Urinary bladder (tissue), 4 donors: Measurements from ENCODE around the gene SSMEM1. TPM values are rescaled to one million over a fixed set of nuclear protein-coding genes. Genes with fewer than 3 reads are reported as not detected.
"Not testable (repeated sequence)": the region's sequence is repeated elsewhere in the genome, so short reads cannot be mapped to it uniquely, and the experiment has no call there.

Experiments
- DNase-seq: peaks from one replicate; pipeline ENCODE4 v3.0.0-alpha.2; 2015; ENCODE audit errors: extremely low spot score
- H3K27ac ChIP-seq: one replicate; pipeline ENCODE4 v1.5.1; 2013; ENCODE audit warnings: low read depth, mild to moderate bottlenecking, moderate library complexity
- H3K36me3 ChIP-seq: one replicate; pipeline ENCODE4 v1.6.1; 2013; ENCODE audit warnings: mild to moderate bottlenecking, moderate library complexity; ENCODE audit not compliant: insufficient read depth
- H3K4me1 ChIP-seq: one replicate; pipeline ENCODE4 v1.6.1; 2013; ENCODE audit warnings: mild to moderate bottlenecking, moderate library complexity; ENCODE audit not compliant: insufficient read depth
- H3K4me3 ChIP-seq: one replicate; pipeline ENCODE4 v1.5.1; 2013; ENCODE audit warnings: low read depth, low read length
- WGBS: extraction: QIAGEN DNeasy Blood & Tissue Kit; methylation state at CpG from one replicate; pipeline ENCODE4 v1.1.7; 2013; 5-methylcytosine and 5-hydroxymethylcytosine counted together
- polyA plus RNA-seq: library from polyadenylated mRNA; stranded (reverse); fragments of 200-250 nt; gene quantifications from one replicate; pipeline ENCODE4 v1.2.3, GENCODE V29; 2013
- total RNA-seq: library from RNA; depleted of rRNA; stranded (reverse); fragments of >200 nt; gene quantifications from one replicate; pipeline ENCODE4 v1.2.3, GENCODE V29; 2014
- donor health status: healthy with polysubstance abuse.
- donor health status: healthy.

The SSMEM1 gene
- total RNA-seq: not detected
- not detected for polyA plus RNA-seq

GRCh38 chr7:130207642-130208041 is at the start of gene SSMEM1:
Gene SSMEM1 (plus strand): TSS chr7:130207860. CDS start chr7:130207911, 51 bp downstream.
- no peaks in the 10 kb centered on the region for H3K4me1 ChIP-seq
- no peak for DNase-seq
- H3K4me3 ChIP-seq: no peak within 1 kb of the TSS
- no peak within 1 kb of the TSS for H3K27ac ChIP-seq
- H3K36me3 ChIP-seq: no peaks in the 10 kb centered on the region

DNA sequence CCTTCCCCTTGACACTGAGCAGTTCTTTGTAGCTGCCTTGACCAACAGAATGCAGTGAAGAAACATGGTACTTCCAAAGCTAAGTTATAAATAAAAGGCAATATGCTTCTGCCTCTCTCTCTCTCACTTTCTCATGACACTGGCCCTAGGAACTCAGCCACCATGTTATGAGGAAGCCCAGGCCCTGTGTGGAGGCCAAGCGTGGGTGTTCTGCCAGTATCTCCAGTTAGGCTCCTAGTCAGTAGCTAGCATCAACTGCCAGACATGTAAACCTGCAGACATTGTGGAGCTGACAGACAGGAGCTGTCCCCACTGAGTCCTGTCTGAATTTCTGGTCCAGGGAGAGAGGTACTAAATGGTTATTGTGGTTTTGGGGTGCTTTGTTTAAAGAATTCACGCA is 47.6 kb upstream of the SSMEM1 start:
- Histone ChIP-seq H3K4me1 (no peaks in the 10 kb centered on the region), H3K27ac (no peak overlapping the region), H3K4me3 (no peak overlapping the region), H3K36me3 (no peaks in the 10 kb centered on the region)
- WGBS: 97% methylated on average over 2 of the region's 2 CpGs
- no peak for DNase-seq

DNA sequence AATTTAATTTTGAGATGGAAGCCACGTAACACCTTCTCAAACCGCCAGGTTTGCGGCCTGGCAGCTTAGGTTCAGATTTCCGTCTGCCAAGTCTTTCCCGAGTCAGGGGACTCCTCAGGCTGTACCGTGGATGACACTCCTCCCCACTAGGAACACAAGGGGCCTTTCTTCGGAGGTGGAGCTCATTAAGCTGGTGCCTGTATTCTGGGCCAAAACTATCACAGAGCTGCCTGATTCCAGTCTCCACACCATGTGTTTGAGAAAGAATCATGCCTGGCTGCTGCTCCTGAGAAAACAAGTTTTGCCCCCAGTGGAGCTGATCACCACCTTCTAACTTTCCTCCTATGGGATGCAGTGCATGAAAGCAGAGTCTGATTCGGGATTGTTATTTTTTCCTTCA is 47.2 kb upstream of the SSMEM1 start:
- Histone ChIP-seq H3K36me3 (no peaks in the 10 kb centered on the region), H3K27ac (no peak overlapping the region), H3K4me1 (no peaks in the 10 kb centered on the region), H3K4me3 (no peak overlapping the region)
- DNase-seq: no peak
- 95% methylated on average over 8 of the region's 8 CpGs for WGBS

- 92% methylated on average over 5 of the region's 5 CpGs for WGBS
- H3K4me3 ChIP-seq: no peak overlapping the region
- H3K4me1 ChIP-seq: no peaks in the 10 kb centered on the region
- H3K36me3 ChIP-seq: no peaks in the 10 kb centered on the region
- DNase-seq: no peak
- no peak overlapping the region for H3K27ac ChIP-seq
Observed at GRCh38 chr7:130162196-130162595, 45.5 kb upstream of the SSMEM1 start.

DNA sequence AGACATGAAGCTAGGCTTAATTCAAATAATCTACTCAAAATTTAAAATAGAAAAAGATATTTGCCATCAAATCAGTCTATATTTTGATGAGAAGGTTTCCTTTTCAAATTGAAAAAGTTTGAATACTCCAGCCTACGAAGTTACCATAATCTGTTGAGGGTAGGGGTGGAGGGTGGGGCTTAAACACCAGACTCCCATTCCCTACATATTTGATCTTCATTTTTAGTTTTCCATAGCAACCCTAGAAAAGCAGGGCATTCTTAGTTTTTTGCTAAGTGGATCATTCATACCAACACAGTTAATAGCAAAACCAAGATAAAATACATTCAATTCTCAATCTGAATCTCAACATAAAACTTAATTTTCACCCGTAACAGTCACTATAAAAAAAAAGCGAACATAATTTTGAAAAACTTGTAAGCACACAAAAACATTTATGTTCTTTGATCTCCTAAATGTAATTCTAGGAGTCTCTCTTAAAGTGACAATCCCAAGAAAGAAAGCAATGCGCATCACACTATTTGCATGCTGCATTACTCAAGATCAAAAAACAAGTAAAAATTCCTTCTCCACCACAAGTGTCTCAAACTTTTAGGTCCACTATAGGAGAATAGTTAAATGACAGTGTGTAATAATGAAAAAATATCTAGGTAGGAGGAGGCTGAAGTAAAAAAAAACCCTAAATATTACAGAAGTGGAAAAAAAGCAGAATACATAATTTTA is 33.3 kb upstream of the SSMEM1 start:
- H3K27ac ChIP-seq: no peak overlapping the region
- no peak for DNase-seq
- H3K4me3 ChIP-seq: no peak overlapping the region
- 94% methylated on average over 4 of the region's 4 CpGs for WGBS
- H3K4me1 ChIP-seq: no peaks in the 10 kb centered on the region
- peaks cover 2% of the 10 kb centered on the region for H3K36me3 ChIP-seq

DNA sequence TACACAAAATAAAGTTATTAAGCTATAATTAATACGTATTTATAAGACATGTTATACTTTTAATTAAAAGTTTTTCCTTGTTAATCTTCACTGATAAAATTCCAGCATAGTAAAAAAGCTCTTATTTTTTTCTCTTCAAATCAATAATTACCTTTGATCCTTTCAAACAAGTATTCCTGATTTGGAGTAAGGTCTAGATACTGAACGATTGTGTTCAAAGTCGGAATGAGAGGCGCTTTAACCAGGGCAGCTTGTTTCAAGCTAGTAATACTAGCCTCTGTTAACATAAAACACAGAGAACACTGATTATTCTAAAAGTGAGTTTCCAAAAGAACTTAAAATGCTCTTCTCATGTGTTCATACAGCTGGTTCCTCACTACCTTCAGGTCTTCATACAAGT is 29.4 kb upstream of the SSMEM1 start:
- no peak for DNase-seq
- H3K27ac ChIP-seq: no peak overlapping the region
- no peaks in the 10 kb centered on the region for H3K36me3 ChIP-seq
- H3K4me3 ChIP-seq: no peak overlapping the region
- no peaks in the 10 kb centered on the region for H3K4me1 ChIP-seq
- 92% methylated on average over 4 of the region's 4 CpGs for WGBS

DNA sequence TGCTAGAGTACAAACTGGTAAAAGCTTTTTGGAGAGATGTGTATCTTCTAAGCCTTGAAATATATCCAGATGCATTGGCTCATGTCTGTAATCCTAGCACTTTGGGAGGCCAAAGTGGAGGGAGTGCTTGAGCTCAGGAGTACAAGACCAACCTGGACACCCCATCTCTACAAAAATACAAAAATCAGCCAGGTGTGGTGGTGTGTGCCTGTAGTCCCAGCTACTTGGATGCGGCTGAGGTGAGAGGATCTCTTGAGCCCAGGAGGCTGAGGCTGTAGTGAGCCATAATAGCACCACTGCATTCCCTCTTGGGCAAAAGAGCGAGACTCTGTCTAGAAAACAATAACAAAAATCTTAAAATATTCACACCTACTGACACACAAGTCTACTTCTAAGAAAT is 28.0 kb upstream of the SSMEM1 start:
- Histone ChIP-seq H3K27ac (no peak overlapping the region), H3K4me3 (no peak overlapping the region), H3K4me1 (no peaks in the 10 kb centered on the region), H3K36me3 (no peaks in the 10 kb centered on the region)
- WGBS: 96% methylated on average over 2 of the region's 2 CpGs
- no peak for DNase-seq

DNA sequence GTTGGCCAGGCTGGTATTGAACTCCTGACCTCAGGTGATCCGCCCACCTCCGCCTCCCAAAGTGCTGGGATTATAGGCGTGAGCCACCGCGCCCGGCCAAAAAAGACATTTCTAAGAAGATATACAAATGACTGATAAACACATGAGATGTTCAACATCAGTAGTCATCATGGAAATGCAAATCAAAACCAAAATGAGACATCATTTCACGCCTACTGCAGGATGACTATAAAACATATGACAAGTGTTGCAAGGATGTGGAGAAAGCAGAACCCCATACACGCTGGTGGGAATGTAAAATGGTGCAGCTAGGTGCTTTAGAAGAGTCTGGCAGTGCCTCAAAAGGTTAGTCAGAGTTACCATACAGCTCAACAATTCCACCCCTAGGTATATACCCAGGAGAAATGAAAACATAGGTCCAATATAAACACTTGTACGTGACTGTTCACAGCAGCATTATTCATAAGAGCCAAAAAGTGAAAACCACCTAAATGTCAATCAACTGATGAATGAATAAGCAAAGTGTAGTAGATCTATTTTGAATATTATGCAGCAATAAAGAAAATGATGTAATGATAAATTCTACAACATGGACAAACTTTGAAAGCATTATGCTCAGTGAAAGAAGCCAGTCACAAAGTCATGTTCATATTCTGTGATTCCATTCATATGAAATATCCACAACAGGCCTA is 26.9 kb upstream of the SSMEM1 start:
- DNase-seq: no peak
- Histone ChIP-seq H3K4me3 (no peak overlapping the region), H3K36me3 (no peaks in the 10 kb centered on the region), H3K27ac (no peak overlapping the region), H3K4me1 (no peaks in the 10 kb centered on the region)
- 95% methylated on average over 9 of the region's 9 CpGs for WGBS

DNA sequence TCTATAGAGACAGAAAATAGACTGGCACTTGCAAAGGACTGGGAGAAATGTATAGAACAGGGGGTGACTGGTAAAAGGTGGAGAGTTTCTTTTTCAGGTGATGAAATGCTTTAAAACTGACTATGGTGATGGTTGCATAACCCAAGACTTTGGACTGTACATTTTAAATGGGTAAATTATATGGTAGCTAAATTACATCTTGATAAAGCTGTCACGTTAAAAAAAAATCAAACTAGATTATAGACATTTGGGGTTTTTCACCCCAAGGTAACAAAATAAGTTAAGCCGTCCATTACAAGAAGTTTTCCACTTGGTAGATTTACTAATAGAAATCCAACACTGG is 26.4 kb upstream of the SSMEM1 start:
- WGBS: 94% methylated on average over 2 of the region's 2 CpGs

DNA sequence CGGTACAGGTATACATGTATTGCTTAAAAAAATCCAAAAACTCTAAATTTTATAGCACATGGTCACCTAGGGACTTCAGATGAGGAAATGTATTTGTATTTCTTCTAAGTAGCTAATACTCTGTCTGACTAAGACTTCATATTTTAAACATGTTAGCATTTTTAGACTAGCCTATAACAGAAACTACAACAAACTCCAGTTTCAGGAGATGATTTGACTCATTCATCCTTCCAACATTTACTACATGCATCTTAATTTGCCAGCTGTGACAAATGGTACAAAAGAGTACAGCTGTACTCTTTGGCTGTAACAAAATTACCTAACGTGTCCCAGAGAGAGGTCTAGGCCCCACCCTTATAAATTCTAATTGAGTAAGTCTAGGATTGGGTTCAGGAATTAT is 24.7 kb upstream of the SSMEM1 start:
- no peak overlapping the region for H3K27ac ChIP-seq
- H3K36me3 ChIP-seq: no peaks in the 10 kb centered on the region
- H3K4me3 ChIP-seq: no peak overlapping the region
- DNase-seq: no peak
- no peaks in the 10 kb centered on the region for H3K4me1 ChIP-seq
- 46% methylated on average over 2 of the region's 2 CpGs for WGBS

More for the DNA sequence above, 26.4 kb upstream of the SSMEM1 start:
- Histone ChIP-seq H3K36me3 (no peaks in the 10 kb centered on the region), H3K27ac (no peak overlapping the region), H3K4me3 (no peak overlapping the region), H3K4me1 (no peaks in the 10 kb centered on the region)
- no peak for DNase-seq

DNA sequence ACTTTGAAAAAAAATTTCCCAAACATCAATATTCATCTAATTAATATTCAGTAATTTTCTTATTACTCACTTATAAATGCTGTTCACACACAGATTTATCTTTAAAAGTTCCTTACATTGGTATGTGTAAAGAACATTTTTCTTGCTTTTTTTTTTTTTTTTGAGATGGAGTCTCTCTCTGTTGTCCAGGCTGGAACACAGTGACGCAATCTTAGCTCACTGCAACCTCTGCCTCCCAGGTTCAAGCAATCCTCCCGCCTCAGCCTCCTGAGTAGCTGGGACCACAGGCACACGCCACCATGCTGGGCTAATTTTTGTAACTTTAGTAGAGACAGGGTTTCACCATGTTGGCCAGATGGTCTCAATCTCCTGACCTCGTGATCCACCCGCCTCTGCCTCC is 23.3 kb upstream of the SSMEM1 start:
- not testable (repeated sequence) for H3K27ac ChIP-seq, H3K36me3 ChIP-seq, DNase-seq, H3K4me3 ChIP-seq, H3K4me1 ChIP-seq
- WGBS: 92% methylated on average over 5 of the region's 5 CpGs

GRCh38 chr7:130187360-130187759 is 20.3 kb upstream of the SSMEM1 start:
- H3K4me3 ChIP-seq: no peak overlapping the region
- DNase-seq: no peak
- H3K36me3 ChIP-seq: no peaks in the 10 kb centered on the region
- WGBS: 95% methylated on average over 2 of the region's 2 CpGs
- no peaks in the 10 kb centered on the region for H3K4me1 ChIP-seq
- no peak overlapping the region for H3K27ac ChIP-seq

DNA sequence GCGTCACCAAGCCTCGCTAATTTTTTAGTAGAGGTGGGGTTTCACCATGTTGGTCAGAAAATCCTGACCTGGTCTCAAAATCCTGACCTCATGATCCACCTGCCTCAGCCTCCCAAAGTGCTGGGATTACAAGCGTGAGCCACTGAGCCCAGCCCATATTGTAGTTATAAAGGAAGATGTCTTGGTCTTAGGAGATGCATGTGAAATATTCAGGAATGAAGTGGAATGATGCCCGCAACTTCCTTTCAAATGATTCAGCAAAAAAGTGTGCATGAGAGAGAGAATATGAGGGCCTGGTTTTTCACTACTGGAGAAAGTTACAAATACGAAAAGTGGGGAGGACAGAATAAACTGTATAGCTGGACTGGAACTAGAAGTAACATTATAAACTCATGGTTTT is 18.3 kb upstream of the SSMEM1 start:
- WGBS: 91% methylated on average over 5 of the region's 5 CpGs
- Histone ChIP-seq H3K36me3 (no peaks in the 10 kb centered on the region), H3K4me1 (no peaks in the 10 kb centered on the region), H3K27ac (no peak overlapping the region), H3K4me3 (no peak overlapping the region)
- no peak for DNase-seq

DNA sequence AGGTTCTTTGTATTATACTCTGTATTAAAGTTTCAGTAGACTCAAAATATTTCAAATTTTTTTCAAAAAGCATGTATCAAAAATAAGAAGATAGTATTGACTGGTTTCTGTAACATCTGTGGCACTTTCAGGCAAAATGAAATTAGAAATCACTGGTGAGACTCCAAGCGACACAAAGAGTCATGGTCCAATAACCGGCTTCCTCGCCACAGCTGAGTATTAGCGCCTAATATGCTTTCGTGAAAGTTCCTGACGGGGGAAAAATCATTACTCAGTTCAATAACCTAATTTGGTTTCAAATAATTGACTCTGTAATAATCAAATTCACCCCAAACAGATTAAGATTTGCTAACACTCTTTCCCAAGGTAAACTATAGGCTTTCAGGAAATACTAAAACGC is 15.9 kb upstream of the SSMEM1 start:
- Histone ChIP-seq H3K4me3 (no peak overlapping the region), H3K36me3 (no peaks in the 10 kb centered on the region), H3K4me1 (no peaks in the 10 kb centered on the region), H3K27ac (no peak overlapping the region)
- no peak for DNase-seq
- 97% methylated on average over 7 of the region's 7 CpGs for WGBS
